GM21390 (cell line): ENCODE measurements around the gene ZNF165.
A peak's percentile ranks its signal among the peaks of the same experiment; 100 is the strongest.
"Not testable (repeated sequence)": the region's sequence is repeated elsewhere in the genome, so short reads cannot be mapped to it uniquely, and the experiment has no call there.

Experiments used
- ATAC-seq: cut with Tn5 transposase; IDR thresholded peaks from one replicate; pipeline ENCODE4 v1.9.1; 2021; ENCODE audit not compliant: unreplicated experiment

ZNF165 gene

GRCh38 chr6:28118217-28118616, 37.8 kb downstream of the ZNF165 start:
- ATAC-seq = no peak

DNA sequence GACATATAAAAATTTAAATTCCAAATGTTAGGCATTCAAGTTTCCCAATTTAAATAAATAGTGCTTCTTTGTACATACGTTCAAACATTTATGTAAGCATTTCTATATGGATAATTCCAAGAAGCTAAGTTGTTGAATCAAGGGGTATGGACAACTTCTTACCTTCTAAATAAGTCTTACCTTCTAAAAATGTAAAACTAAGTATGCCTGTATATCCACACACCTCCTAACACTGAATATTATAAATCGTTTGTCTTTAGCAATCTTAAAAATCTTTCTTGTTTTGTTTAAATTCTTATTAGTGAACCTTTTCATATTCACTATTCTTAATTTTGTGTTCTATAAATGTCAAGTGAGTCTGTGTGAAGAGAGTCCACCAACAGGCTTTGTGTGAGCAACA, 41.5 kb downstream of the ZNF165 start:
- ATAC-seq = no peak

DNA sequence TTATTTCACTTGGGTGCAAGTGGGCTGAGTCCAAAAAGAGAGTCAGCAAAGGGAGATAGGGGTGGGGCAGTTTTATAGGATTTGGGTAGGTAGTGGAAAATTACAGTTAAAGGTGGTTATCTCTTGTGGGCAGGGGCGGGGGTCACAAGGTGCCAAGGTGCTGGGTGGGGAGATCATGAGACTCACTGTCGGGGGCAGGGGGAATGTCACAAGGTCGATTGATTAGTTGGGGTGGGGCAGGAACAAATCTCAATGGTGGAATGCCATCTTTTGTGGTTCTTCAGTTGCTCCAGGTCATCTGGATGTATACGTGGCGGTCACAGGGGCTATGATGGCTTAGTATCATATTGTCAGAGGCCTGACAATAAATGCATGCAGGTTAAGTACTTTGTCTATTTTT, 41.9 kb downstream of the ZNF165 start:
- ATAC-seq = not testable (repeated sequence)

DNA sequence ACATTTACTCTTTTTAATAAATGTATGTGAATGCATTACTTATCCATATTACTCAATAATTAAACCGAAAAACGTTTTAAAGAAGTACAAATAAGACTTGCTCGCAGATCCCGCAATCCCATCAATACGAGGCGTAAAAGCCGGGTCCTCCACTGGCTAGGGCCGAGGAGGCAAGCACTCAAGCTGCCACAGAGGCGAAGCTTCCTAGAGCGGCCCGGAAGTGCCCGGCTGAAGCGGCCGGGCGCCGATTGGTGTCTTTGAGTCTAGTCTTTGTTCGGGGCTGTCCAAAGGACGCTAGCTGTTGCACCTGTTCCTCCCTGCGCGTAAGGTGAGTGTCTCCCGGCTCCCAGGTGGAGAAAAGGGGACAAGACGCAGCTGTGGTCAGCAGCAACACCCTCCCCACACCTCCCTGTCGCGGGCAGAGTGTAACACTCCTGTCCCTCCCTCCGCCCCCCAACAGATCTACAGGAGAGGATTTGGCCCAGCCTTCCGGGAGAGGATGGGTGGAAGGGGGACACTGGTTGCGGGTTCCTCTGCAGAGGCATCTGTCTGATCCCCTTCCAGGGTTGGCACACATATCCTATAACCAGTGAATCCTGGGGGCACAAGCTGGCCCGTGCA, 44.1 kb downstream of the ZNF165 start, which contains the start of gene ZSCAN16:
ZSCAN16 (plus strand) TSS at position 260 of the 621 bp plus-strand sequence. CDS start 835 bp downstream, outside the sequence.
- peak; percentile 100 for ATAC-seq

GRCh38 chr6:28124971-28125353, 44.6 kb downstream of the ZNF165 start:
- no peak for ATAC-seq

- ATAC-seq = no peak
Measured at GRCh38 chr6:28125401-28125800, 45.0 kb downstream of the ZNF165 start.

DNA sequence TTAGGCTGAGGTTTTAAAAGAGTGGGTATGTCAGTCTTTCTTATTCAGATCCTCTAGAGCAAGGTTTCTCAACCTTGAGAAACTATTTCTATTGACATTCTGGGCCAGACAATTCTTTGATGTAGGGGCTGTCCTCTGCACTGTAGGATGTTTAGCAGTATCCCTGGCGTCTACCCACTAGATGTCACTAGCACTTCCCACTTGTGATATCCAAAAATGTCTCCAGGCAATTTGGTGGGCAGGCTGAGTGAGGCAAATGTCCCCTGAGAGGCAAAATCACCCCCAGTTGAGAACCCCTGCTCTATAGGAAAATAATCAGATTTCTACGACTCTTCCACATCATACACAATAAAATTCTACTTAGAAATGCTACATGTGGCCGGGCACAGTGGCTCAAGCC, 53.6 kb downstream of the ZNF165 start:
- no peak for ATAC-seq

DNA sequence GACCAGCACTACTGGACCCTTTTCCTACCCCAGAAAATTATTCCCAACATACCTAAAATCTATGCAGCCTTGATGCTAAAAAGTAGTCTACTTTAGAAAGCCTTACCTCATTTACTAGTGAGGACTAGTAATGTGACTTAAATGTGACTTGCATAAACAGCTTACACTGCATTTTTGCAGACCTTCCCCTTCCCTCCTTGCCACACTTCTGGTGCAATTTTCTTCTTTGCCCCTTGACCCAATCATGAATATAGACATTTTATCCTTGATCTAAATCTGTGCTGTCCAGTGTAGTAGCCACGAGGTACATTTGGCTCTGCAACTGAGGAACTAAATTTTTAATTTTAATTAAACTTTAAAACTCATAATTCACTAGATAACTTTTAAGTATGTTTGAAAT, 54.3 kb downstream of the ZNF165 start:
- no peak for ATAC-seq

DNA sequence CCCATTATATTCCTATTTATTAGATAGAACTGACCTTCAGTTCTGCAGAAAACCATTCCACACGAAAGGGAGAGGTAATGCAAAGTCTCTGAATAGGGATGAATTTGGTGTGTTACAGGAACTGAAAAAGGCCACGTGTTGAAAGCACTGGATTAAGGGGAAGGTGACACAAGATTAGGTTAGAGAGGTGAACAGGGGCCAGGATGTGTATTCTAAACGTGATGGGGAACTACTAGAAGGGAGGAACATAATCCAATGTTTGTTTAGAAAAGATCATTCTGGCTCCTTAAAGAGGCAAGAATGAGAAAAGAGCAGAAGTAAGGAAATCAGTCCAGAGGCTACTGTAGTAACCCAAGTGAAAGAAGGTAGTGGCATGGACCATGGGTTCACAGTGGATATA, 55.0 kb downstream of the ZNF165 start:
- no peak for ATAC-seq

- peak; percentile 65 for ATAC-seq
Measured at GRCh38 chr6:28136585-28137504, 56.5 kb downstream of the ZNF165 start.

GRCh38 chr6:28137505-28137981, 57.2 kb downstream of the ZNF165 start:
- peak; percentile 35 for ATAC-seq
